HepG2 (cell line): Measurements from ENCODE around the gene MTA3. TPM values are rescaled to one million over a fixed set of nuclear protein-coding genes. Genes with fewer than 3 reads are reported as not detected.

Experiments
- FLYWCH1 ChIP-seq: sonication (generic); formaldehyde crosslinking; IDR thresholded peaks from 2 replicates; pipeline ENCODE4 v1.8.1; 2023; ENCODE audit warnings: mild to moderate bottlenecking, missing genetic modification reagents
- GABPA ChIP-seq, 2 experiments: IDR thresholded peaks; 2 replicates each; pipeline ENCODE4 v1.6.1; 2011 to 2016; ENCODE audit warnings: low read depth in 2 of 2, low read length in 1 of 2, missing biosample characterization in 1 of 2, missing genetic modification characterization in 1 of 2
- HOXA3 ChIP-seq: sonication (generic); formaldehyde crosslinking; IDR thresholded peaks from 2 replicates; pipeline ENCODE4 v1.5.0; 2020; ENCODE audit warnings: missing genetic modification reagents
- IKZF4 ChIP-seq: sonication (generic); formaldehyde crosslinking; IDR thresholded peaks from 2 replicates; pipeline ENCODE4 v1.5.1; 2020; ENCODE audit warnings: borderline replicate concordance, mild to moderate bottlenecking, low read depth, missing genetic modification reagents; ENCODE audit errors: not compliant biosample characterization
- PHF5A ChIP-seq: IDR thresholded peaks from one replicate; pipeline ENCODE4 v1.6.1; 2018; ENCODE audit warnings: low read depth, missing genetic modification reagents; ENCODE audit not compliant: unreplicated experiment
- POLR2AphosphoS5 ChIP-seq: IDR thresholded peaks from 2 replicates; pipeline ENCODE4 v1.6.1; 2012; ENCODE audit warnings: low read depth, low read length
- RFX1 ChIP-seq: fragments of 450-650 bp; IDR thresholded peaks from 2 replicates; pipeline ENCODE4 v1.6.1; 2017
- RORA ChIP-seq: sonication (generic); formaldehyde crosslinking; IDR thresholded peaks from 2 replicates; pipeline ENCODE4 v1.5.0; 2020; ENCODE audit warnings: mild to moderate bottlenecking, missing genetic modification reagents, moderate library complexity
- SAFB2 ChIP-seq: sonication (generic); formaldehyde crosslinking; IDR thresholded peaks from 2 replicates; pipeline ENCODE4 v1.5.1; 2020; ENCODE audit warnings: missing genetic modification reagents, low read depth, mild to moderate bottlenecking, borderline replicate concordance
- SP140L ChIP-seq: sonication (generic); formaldehyde crosslinking; IDR thresholded peaks from 2 replicates; pipeline ENCODE4 v1.4.0; 2020; ENCODE audit warnings: missing genetic modification reagents, borderline replicate concordance
- SPEN ChIP-seq: sonication (generic); formaldehyde crosslinking; IDR thresholded peaks from 2 replicates; pipeline ENCODE4 v1.5.1; 2020; ENCODE audit warnings: low read depth, mild to moderate bottlenecking, missing genetic modification reagents
- ZFP37 ChIP-seq: sonication (generic); formaldehyde crosslinking; IDR thresholded peaks from 2 replicates; pipeline ENCODE4 v1.4.0; 2020; ENCODE audit warnings: missing genetic modification reagents, borderline replicate concordance
- ZNF205 ChIP-seq: IDR thresholded peaks from 2 replicates; pipeline ENCODE4 v1.6.1; 2018; ENCODE audit warnings: missing biosample characterization, missing genetic modification reagents
- polyA plus RNA-seq, 8 experiments: library from polyadenylated mRNA; depleted of rRNA in 3 of 8; stranded (reverse) in 7 of 8; unstranded in 1 of 8; fragments of >200 nt; fragmentation: Illumina TruSeq in 4 of 8; extraction: Trizol in 4 of 8; gene quantifications; 2 replicates each; pipeline versions ENCODE4 v1.2.1 to v1.2.3, GENCODE V29; 2011 to 2016; ENCODE audit warnings: low read depth in 4 of 8, missing spikeins in 1 of 8, mixed read lengths in 1 of 8; ENCODE audit not compliant: insufficient read depth in 1 of 8
- total RNA-seq, 5 experiments: library from RNA; depleted of rRNA; stranded (reverse); fragments of >200 nt; fragmentation: Illumina TruSeq; extraction: Trizol; gene quantifications; 2 replicates each; pipeline ENCODE4 v1.2.3, GENCODE V29; 2016; ENCODE audit warnings: low read depth in 1 of 5
- TF ChIP-seq, protein P1 (sequence below): sonication (generic); formaldehyde crosslinking; IDR thresholded peaks from 2 replicates; pipeline ENCODE4 v1.4.0; 2020; ENCODE audit warnings: low read depth, missing genetic modification reagents
- TF ChIP-seq, protein P2 (sequence below): fragments of 450-650 bp; IDR thresholded peaks from 2 replicates; pipeline ENCODE4 v1.6.1; 2017; ENCODE audit warnings: mild to moderate bottlenecking
- TF ChIP-seq, protein P3 (sequence below): sonication (generic); formaldehyde crosslinking; IDR thresholded peaks from 2 replicates; pipeline ENCODE4 v1.9.0; 2021; ENCODE audit warnings: missing genetic modification reagents, borderline replicate concordance
- TF ChIP-seq, protein P4 (sequence below): sonication (generic); formaldehyde crosslinking; IDR thresholded peaks from 2 replicates; pipeline ENCODE4 v1.9.0; 2022; ENCODE audit warnings: missing genetic modification reagents, mild to moderate bottlenecking, borderline replicate concordance

Gene MTA3
- total and polyA plus RNA-seq, 2 of the 13 experiments (the other 11 are each of a cell fraction or from before 2014, with no cell fraction given): 48.8 to 77.8 TPM

DNA sequence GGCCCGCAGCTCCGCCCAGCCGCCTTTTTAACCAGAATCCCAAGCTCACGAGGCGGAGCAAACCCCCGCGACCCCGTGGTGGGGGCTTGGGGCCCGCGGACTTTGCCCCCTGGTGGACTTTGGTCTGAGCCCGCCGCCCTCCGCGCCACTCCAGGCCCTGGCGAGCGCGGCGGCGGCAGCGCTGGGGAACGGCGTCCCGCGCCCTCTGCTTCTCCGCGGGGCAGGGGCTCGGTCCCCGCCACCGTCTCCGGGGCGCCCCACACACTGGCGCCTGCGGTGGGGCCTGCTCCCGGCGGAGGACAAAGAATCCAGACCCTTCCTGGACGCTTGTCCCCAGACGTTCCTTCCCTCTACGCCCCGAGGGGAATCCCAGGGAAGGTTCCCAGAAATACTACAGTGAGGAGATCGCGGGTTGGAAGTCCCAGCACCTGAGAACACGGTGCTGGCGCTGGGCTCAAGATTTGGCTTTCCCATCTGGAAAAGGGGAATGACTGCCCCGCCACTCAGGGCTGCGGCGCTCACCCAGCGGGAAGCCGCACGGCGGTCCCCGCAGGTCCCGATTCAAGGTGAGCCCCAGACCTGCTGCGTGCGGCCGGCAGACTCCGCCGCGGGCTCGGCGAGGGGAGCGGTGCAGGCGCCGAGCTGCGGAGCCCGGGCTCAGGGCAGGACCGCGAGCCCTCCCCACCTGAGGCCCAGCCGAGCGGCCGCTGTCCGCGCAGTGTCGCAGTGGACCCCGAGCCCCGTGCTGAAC lies 224.3 kb downstream of the MTA3 start, which contains the start of gene HAAO (continued):
- TF ChIP-seq, protein P1, sequence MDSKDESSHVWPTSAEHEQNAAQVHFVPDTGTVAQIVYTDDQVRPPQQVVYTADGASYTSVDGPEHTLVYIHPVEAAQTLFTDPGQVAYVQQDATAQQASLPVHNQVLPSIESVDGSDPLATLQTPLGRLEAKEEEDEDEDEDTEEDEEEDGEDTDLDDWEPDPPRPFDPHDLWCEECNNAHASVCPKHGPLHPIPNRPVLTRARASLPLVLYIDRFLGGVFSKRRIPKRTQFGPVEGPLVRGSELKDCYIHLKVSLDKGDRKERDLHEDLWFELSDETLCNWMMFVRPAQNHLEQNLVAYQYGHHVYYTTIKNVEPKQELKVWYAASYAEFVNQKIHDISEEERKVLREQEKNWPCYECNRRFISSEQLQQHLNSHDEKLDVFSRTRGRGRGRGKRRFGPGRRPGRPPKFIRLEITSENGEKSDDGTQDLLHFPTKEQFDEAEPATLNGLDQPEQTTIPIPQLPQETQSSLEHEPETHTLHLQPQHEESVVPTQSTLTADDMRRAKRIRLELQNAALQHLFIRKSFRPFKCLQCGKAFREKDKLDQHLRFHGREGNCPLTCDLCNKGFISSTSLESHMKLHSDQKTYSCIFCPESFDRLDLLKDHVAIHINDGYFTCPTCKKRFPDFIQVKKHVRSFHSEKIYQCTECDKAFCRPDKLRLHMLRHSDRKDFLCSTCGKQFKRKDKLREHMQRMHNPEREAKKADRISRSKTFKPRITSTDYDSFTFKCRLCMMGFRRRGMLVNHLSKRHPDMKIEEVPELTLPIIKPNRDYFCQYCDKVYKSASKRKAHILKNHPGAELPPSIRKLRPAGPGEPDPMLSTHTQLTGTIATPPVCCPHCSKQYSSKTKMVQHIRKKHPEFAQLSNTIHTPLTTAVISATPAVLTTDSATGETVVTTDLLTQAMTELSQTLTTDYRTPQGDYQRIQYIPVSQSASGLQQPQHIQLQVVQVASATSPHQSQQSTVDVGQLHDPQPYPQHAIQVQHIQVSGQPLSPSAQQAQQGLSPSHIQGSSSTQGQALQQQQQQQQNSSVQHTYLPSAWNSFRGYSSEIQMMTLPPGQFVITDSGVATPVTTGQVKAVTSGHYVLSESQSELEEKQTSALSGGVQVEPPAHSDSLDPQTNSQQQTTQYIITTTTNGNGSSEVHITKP: peak; percentile 67; the same call in 1 of the 2 replicates
- TF ChIP-seq, protein P2, sequence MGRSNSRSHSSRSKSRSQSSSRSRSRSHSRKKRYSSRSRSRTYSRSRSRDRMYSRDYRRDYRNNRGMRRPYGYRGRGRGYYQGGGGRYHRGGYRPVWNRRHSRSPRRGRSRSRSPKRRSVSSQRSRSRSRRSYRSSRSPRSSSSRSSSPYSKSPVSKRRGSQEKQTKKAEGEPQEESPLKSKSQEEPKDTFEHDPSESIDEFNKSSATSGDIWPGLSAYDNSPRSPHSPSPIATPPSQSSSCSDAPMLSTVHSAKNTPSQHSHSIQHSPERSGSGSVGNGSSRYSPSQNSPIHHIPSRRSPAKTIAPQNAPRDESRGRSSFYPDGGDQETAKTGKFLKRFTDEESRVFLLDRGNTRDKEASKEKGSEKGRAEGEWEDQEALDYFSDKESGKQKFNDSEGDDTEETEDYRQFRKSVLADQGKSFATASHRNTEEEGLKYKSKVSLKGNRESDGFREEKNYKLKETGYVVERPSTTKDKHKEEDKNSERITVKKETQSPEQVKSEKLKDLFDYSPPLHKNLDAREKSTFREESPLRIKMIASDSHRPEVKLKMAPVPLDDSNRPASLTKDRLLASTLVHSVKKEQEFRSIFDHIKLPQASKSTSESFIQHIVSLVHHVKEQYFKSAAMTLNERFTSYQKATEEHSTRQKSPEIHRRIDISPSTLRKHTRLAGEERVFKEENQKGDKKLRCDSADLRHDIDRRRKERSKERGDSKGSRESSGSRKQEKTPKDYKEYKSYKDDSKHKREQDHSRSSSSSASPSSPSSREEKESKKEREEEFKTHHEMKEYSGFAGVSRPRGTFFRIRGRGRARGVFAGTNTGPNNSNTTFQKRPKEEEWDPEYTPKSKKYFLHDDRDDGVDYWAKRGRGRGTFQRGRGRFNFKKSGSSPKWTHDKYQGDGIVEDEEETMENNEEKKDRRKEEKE: no peak
- TF ChIP-seq GABPA (IDR thresholded peaks at IDR 0.05; ENCODE audit: low read depth, low read length) (no peak), GABPA (CRISPR knock-in tag; IDR thresholded peaks at IDR 0.05; ENCODE audit: low read depth) (no peak), SPEN (peak; percentile 97), PHF5A (CRISPR knock-in tag) (peak; percentile 96), IKZF4 (peak; percentile 76), RFX1 (no peak), FLYWCH1 (CRISPR knock-in tag) (peak; percentile 84; the same call in 1 of the 2 replicates), SP140L (CRISPR knock-in tag) (peak; percentile 70; the same call in 1 of the 2 replicates), POLR2AphosphoS5 (peak; percentile 97), ZNF205 (CRISPR knock-in tag) (peak; percentile 93), SAFB2 (CRISPR knock-in tag) (peak; percentile 98), ZFP37 (CRISPR knock-in tag) (peak; percentile 80; the same call in 1 of the 2 replicates), RORA (CRISPR knock-in tag) (0 out of 2 replicates have a peak, but pooled peaks have one; percentile 24), HOXA3 (CRISPR knock-in tag) (peak; percentile 98)
- TF ChIP-seq, protein P3, sequence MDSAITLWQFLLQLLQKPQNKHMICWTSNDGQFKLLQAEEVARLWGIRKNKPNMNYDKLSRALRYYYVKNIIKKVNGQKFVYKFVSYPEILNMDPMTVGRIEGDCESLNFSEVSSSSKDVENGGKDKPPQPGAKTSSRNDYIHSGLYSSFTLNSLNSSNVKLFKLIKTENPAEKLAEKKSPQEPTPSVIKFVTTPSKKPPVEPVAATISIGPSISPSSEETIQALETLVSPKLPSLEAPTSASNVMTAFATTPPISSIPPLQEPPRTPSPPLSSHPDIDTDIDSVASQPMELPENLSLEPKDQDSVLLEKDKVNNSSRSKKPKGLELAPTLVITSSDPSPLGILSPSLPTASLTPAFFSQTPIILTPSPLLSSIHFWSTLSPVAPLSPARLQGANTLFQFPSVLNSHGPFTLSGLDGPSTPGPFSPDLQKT: peak; percentile 66; the same call in 1 of the 2 replicates
- TF ChIP-seq, protein P4, sequence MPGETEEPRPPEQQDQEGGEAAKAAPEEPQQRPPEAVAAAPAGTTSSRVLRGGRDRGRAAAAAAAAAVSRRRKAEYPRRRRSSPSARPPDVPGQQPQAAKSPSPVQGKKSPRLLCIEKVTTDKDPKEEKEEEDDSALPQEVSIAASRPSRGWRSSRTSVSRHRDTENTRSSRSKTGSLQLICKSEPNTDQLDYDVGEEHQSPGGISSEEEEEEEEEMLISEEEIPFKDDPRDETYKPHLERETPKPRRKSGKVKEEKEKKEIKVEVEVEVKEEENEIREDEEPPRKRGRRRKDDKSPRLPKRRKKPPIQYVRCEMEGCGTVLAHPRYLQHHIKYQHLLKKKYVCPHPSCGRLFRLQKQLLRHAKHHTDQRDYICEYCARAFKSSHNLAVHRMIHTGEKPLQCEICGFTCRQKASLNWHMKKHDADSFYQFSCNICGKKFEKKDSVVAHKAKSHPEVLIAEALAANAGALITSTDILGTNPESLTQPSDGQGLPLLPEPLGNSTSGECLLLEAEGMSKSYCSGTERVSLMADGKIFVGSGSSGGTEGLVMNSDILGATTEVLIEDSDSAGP (CRISPR knock-in tag): peak; percentile 95
